GM21619 (cell line): ENCODE measurements around the gene DPPA2.

Experiments used
- ATAC-seq: cut with Tn5 transposase; IDR thresholded peaks from one replicate; pipeline ENCODE4 v1.9.1; 2021; ENCODE audit not compliant: unreplicated experiment

DPPA2 gene

DNA sequence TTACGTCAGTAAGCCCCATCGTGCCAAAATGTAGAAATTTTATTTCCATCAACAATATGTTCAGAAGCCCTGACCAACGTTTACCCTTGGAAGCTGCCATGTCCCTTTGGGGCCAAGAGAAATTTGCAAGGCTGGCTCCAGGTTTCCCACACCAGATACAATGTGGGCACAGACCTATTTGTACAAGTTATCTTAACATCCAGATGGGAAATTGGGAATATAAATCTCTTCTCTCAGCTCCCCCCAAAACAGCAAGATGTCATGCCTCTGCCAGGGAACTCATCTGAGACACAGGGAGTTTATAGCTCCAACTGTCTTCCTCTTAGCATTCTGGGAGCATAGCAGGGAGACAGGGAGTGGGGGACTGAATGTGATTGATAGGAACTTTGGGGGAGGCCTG is 9.3 kb upstream of the DPPA2 start:
- no peak for ATAC-seq

DNA sequence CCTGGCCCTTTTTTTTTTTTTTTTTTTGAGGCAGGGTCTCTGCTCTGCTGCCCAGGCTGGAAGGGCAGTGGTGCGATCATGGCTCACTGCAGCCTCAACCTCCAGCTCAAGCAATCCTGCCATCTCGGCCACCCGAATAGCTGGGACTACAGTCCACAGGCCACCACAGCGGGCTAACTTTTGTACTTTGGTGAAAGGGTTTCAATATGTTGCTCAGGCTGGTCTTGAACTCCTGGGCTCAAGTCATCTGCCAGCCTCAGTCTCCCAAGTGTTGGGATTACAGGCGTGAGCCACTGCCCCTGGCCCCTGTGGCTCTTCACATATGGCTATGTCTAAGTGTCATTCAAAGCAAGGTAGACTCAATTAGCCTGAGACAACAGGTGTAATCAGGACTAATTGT is 8.8 kb upstream of the DPPA2 start:
- no peak for ATAC-seq

DNA sequence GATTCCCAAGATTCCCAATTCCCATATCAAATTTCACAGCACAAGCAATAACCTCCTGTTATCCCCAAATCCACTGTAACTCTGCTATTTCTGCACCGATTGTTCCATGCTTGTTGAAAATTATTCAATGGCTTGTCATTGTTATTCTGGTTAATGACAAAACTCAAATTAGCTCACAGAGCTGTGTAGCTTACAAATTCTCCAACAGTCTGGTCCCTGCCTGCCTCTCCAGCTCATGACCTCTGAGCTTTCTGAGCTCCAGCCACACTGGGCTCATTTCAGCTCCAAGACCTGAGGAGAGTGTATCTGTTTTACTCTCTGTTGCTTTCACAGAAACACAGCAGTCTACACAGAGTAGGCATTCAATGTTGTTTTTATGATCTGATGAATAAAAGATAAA is 3.3 kb downstream of the DPPA2 start:
- ATAC-seq = no peak

DNA sequence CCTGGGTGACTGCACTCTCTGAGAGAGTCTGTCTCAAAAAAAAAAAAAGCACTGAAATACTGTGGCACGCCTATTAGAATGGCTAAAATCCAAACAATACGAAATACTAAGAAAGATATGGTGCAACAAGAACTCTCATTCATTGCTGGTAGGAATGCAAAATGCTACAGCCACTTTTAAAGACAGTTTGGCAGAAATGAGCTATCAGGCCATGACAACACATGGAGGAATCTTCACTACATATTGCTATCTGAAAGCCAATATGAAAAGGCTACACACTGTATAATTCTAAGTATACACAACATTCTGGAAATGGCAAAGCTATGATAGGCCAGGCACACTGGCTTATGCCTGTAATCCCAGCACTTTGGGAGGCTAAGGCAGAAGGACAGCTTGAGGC is 18.8 kb downstream of the DPPA2 start:
- no peak for ATAC-seq

- no peak for ATAC-seq
Observed at GRCh38 chr3:109284071-109284470, 32.2 kb downstream of the DPPA2 start.

- ATAC-seq = no peak
Observed at GRCh38 chr3:109278546-109278945, 37.8 kb downstream of the DPPA2 start.

GRCh38 chr3:109278141-109278540 is 38.2 kb downstream of the DPPA2 start:
- ATAC-seq = no peak

DNA sequence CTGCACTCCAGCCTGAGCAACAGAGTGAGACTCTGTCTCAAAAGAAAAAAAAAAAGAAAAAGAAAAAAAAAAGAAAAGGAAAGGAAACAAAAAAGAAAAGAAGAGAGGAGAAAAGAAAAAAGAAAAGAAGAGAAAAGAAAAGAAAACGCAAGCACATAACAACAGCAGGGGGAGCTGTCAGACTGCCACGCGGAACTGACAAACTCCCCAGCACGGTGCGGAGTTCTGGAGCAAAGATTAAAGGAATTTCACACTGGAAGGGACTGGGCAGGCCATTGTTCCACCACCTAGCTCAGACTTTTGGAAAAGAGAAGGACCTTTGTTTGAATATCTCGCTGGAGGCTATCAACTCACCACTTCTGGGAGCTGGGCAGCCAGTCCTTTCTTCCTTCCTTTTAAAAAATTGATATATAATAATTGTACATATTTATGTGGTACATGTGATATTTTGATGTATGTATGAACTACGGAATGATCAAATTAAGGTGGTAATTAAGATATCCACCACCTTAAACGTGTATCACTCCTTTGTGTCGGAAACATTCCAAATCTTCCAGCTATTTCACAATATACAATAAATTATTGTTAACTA is 40.5 kb downstream of the DPPA2 start:
- ATAC-seq = no peak

GRCh38 chr3:109270779-109271178 is 45.5 kb downstream of the DPPA2 start:
- no peak for ATAC-seq

DNA sequence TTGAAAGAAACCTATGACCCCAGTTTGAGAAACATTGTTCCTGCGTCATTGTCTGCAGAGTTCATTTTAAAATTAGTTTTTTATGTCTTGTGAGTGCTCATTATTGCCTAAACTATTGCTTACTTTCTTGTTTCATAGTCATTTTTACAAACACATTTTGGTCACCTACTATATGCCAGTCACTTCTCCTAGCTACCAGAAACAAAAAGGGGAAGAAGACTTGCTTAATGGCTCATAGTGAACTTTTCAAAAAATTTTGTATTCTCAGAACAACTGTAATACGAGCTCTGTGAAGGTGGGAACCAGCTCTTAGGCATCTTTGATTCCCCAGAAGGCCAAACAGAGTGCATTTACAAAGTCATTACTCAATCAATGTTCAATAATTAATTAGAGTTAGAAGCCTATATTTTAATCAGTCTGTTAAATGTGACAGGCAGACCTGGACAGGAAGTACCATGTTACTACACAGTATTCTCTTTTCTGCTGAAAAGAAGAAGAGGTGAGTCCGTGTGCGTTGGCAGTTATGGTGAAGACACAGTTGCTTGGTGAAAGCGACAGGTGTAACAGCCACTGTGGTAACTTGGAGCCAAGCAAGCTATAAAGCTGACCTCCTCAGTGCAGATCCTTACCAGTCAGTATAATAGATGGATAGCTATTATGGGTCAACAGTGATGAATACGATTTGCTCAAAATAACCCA is 46.6 kb downstream of the DPPA2 start:
- no peak for ATAC-seq

GRCh38 chr3:109268181-109268580 is 48.1 kb downstream of the DPPA2 start:
- no peak for ATAC-seq

- no peak for ATAC-seq
Observed at GRCh38 chr3:109265295-109265694, 51.0 kb downstream of the DPPA2 start.

- ATAC-seq = no peak
Observed at GRCh38 chr3:109257269-109257668, 59.0 kb downstream of the DPPA2 start.

DNA sequence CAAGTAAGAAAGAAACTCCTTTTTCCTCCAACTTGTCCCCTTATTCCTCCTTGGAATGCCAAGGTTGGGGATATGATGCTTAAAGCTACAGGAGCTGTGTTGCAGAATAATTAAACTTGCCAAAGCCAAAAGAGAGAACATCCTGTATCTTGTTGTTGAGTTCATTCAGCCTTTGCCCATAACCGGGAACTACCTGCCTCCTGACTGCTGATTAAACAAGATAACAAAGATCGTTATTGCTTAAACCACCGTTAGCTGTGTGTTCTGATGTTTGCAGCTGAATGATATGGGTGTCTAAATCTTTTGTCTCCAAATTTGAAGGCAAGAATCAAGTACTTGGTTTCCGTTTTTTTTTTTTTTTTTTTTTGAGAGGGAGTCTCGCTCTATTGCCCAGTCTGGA is 61.5 kb downstream of the DPPA2 start:
- no peak for ATAC-seq

- ATAC-seq = no peak
Observed at GRCh38 chr3:109252641-109253040, 63.7 kb downstream of the DPPA2 start.
